Measurements from ENCODE around the gene IFNL1. TPM values are rescaled to one million over a fixed set of nuclear protein-coding genes. Genes with fewer than 3 reads are reported as not detected.
"Not testable (repeated sequence)": the region's sequence is repeated elsewhere in the genome, so short reads cannot be mapped to it uniquely, and the experiment has no call there.

Gene IFNL1
- total RNA-seq, 2 experiments from 2014 or later = 0.38 to 0.43 TPM

DNA sequence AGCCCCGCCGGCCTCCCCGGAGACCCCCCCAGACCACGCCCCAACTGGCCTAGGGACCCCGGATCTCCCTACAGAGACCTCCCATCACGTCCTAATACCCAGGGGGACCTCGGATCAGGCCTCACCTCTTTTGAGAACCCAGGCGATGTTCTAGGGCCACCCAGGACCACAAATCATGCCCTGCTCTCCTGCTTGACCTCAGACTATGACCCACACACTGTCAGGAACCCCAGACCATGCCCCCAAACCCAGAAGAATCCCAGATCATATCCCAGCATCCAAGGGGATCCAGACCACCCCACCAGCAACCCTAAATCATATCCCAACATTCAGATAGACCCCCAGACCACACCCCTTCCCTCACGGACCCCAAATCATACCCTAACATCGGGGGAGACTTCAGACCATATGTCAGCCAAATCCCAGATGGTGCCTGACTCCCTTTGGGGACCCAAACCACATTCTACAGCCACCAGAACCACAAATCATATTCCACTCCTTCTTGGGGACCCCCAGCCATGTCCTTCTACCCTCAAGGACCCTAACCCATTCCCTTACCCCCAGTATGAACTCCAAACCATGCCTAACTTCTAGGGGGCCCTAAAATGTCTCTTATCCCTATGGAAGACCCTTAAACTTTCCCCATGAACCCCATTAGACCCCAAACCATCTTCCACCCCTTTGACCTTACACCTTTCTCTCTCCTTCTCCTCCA, 25.1 kb downstream of the IFNL1 start:
- H3K9me3 Mint-ChIP-seq = no peaks in the 10 kb centered on the region
- H3K4me3 Mint-ChIP-seq = peak overlapping the region; percentile 67
- H3K36me3 Mint-ChIP-seq (ENCODE audit: low read depth) = peaks cover 15% of the 10 kb centered on the region
- no peak for DNase-seq
- peaks cover 25% of the 10 kb centered on the region for H3K4me1 Mint-ChIP-seq
- POLR2A ChIA-PET = interaction anchor here (1.1 kb wide), 1 partner anchor 71 kb away, joined by 5 read pairs; no protein-coding TSS in a partner anchor
- no peak overlapping the region for H3K27ac Mint-ChIP-seq
- peaks cover 16% of the 10 kb centered on the region for H3K27me3 Mint-ChIP-seq
- CTCF ChIA-PET = no interaction called here

DNA sequence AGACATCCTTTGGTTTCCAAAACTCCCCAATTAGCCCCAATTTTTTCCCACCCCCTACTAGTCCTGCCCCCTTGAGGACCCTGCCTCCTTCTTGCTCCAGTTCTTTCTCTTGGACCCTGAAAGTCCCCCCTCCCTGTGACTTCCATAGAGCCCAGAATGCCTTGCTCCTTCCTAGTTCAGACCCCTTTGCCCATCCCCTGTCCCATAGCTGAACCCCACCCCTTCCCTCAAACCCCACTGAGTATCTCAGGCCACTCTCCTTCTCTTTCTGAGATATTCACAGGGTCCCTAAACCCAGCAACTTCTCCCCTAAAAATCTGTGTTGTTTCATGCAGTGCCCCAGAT, 25.6 kb downstream of the IFNL1 start:
- Mint-ChIP-seq H3K4me1 (peaks cover 25% of the 10 kb centered on the region), H3K27ac (no peak overlapping the region), H3K4me3 (peak overlapping the region; percentile 67), H3K9me3 (no peaks in the 10 kb centered on the region), H3K27me3 (peaks cover 16% of the 10 kb centered on the region), H3K36me3 (ENCODE audit: low read depth) (peaks cover 15% of the 10 kb centered on the region)
- DNase-seq = no peak
- POLR2A ChIA-PET = interaction anchor here (1.1 kb wide), 1 partner anchor 70 kb away, joined by 5 read pairs; no protein-coding TSS in a partner anchor
- CTCF ChIA-PET = no interaction called here

DNA sequence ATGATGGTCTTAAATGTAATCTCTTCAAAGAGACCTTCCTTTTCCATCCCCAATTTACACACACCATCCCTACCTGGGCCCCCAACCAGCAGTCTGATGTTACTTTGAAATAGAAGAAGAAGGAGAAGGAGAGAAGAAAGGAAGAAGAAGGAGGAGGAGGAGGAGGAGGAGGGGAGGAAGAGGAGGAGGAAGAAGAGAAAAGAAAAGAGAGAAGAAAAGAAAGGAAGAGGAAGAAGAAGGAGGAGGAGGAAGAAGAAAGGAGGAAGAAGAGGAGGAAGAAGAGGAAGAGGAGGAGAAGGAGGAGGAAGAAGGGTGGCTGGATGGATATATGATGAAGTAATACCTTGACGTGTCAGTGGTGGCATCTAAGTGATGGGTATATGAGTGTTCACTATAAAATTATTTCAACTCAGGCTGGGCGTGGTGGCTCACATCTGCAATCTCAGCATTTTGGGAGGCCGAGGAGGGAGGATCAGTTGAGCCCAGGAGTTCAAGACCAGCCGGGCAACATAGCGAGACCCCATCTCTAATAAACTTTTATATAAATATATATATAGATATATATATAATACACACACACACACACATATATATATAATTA, 28.1 kb downstream of the IFNL1 start:
- peaks cover 10% of the 10 kb centered on the region for H3K27me3 Mint-ChIP-seq
- peaks cover 27% of the 10 kb centered on the region for H3K36me3 Mint-ChIP-seq (ENCODE audit: low read depth)
- ChIA-PET CTCF (no interaction called here), POLR2A (interaction anchor here (1.0 kb wide), 1 partner anchor 18 kb away, joined by 3 read pairs; the partner anchor contains the start of gene SAMD4B)
- no peak overlapping the region for H3K27ac Mint-ChIP-seq
- H3K4me1 Mint-ChIP-seq = peaks cover 38% of the 10 kb centered on the region
- H3K4me3 Mint-ChIP-seq = no peak overlapping the region
- H3K9me3 Mint-ChIP-seq = no peaks in the 10 kb centered on the region
- DNase-seq = no peak

DNA sequence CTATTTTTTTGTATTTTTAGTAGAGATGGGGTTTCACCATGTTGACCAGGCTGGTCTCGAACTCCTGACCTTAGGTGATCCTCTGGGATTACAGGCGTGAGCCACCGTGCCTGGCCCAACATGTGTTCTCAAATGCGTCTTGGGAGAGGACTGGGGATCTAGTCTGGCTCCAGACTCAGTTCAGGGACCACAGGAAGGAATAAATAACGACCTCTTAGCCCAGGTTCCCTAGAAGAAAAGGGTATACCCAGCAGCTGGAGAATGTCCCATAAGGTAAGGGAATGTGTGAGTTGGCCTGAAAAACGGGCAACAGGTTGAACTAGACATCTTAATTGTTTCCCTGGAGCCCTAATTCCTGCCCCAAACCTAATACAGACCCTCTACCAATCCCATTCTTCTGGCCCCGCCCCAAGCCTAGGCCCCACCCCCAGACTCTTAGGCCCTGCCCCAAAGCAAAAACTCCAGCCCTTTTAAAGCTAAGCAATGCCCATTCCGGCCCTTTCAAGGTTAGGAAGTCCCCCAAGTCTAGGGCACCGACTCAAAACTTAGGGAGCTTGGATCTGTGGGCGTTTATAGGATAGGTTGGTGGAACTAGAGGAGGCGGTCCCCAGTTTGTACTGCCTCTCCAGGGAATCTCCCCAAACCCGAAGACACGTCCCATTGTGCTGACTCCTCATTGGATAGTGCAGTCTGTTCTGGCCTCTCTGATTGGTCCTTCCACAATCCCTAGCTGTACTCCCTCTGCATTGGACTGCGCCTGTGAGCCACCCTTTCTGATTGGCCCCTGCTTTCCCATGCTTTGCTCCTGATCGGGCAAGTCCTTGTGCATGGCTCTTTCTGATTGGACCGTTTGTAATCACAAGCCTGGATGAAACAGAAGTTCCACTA, 29.8 kb downstream of the IFNL1 start:
- no peaks in the 10 kb centered on the region for H3K9me3 Mint-ChIP-seq
- ChIA-PET CTCF (interaction anchor here (0.9 to 3.1 kb wide), 5 partner anchors 8 to 204 kb away, joined by 3 to 18 read pairs (median 5); partner anchors contain the start of genes GMFG and SAMD4B), POLR2A (interaction anchor here (0.8 to 0.9 kb wide), 2 partner anchors 11 to 65 kb away, joined by 3 read pairs; partner anchors contain the start of genes MED29 and PAF1)
- H3K4me3 Mint-ChIP-seq = no peak overlapping the region
- H3K27me3 Mint-ChIP-seq = peaks cover 7% of the 10 kb centered on the region
- H3K27ac Mint-ChIP-seq = no peak overlapping the region
- peaks cover 41% of the 10 kb centered on the region for H3K4me1 Mint-ChIP-seq
- H3K36me3 Mint-ChIP-seq (ENCODE audit: low read depth) = peaks cover 35% of the 10 kb centered on the region
- no peak for DNase-seq

DNA sequence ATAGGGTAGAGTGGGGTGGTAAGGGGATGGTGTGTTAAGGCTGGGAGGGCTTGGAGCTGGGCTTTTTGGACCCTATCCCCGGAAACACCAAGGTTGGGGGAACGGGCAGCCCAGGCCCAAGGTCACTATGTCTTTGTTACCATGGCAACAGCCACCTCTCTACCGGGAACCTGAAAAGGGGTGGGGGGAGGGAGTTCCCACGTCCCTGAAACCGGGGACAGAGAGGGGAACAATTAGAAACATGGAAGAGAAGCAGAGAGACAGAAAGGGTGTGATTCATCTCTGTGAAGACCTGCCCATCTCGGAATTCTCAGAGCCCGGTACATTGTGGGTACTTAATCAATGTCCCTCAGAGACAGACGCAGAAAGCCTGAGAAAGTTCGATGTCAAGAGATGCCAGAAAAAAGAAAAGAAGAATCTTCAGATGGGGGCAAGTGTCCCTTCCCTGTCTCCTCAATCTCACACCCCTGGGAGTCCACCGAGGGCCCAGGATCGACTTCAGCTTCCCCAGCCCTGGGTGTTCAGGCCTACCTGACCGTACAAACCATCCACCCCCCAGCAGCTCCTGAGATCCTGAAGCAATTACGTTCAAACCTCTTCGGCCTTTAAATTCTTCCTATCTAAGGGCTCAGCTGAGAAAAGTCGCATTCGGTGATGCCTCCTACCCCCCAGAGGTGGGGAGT, 31.3 kb downstream of the IFNL1 start:
- ChIA-PET CTCF (interaction anchor here (0.6 to 3.1 kb wide), 10 partner anchors 8 to 1026 kb away, joined by 3 to 18 read pairs (median 5); partner anchors contain the start of genes GMFG and SAMD4B), POLR2A (interaction anchor here (0.5 to 1.1 kb wide), 3 partner anchors 8 to 925 kb away, joined by 3 to 4 read pairs (median 3); partner anchors contain the start of genes FAM98C, GMFG and RPS16)
- H3K4me3 Mint-ChIP-seq = no peak overlapping the region
- H3K4me1 Mint-ChIP-seq = peaks cover 38% of the 10 kb centered on the region
- H3K27ac Mint-ChIP-seq = peak overlapping the region; percentile 6
- H3K27me3 Mint-ChIP-seq = no peaks in the 10 kb centered on the region
- no peak for DNase-seq
- peaks cover 36% of the 10 kb centered on the region for H3K36me3 Mint-ChIP-seq (ENCODE audit: low read depth)
- no peaks in the 10 kb centered on the region for H3K9me3 Mint-ChIP-seq

DNA sequence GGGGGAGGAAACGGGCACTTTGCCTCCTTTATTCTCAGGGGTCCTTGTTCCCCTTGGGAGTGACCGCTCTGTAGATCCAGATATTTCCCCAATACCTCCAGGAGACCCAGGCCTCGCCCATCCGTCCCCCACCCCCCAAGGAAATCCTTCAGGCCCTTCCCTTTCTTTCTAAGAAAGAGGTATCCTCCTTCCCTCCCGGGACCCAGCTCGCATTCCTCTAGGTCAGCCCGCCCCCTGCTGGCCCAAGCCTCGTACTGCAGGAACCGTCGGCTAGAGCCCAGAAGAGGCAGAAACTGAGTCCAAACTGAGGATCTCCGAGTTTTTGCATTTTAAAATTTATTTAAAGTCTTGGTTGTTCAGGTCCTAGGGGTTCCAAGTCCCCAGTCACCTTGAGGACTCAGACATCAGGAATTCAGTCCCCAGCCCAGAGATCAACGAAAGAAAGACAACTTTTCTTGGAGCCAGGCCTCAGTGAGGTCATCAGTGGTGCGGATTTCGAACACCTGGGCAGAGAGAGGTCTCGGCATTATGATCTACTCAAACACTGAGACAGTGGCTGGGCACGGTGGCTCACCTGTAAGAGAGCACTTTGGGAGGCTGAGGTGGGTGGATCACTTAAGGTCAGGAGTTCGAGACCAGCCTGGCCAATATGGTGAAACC, 32.0 kb downstream of the IFNL1 start:
- ChIA-PET CTCF (interaction anchor here (0.9 to 3.1 kb wide), 7 partner anchors 8 to 366 kb away, joined by 3 to 18 read pairs (median 5); partner anchors contain the start of gene GMFG), POLR2A (interaction anchor here (0.7 to 1.1 kb wide), 2 partner anchors 8 to 107 kb away, joined by 3 to 4 read pairs; partner anchors contain the start of genes GMFG and RPS16)
- H3K4me1 Mint-ChIP-seq = peaks cover 41% of the 10 kb centered on the region
- H3K36me3 Mint-ChIP-seq (ENCODE audit: low read depth) = peaks cover 42% of the 10 kb centered on the region
- DNase-seq = peak; percentile 82
- no peaks in the 10 kb centered on the region for H3K27me3 Mint-ChIP-seq
- no peaks in the 10 kb centered on the region for H3K9me3 Mint-ChIP-seq
- peak overlapping the region; percentile 22 for H3K27ac Mint-ChIP-seq
- H3K4me3 Mint-ChIP-seq = no peak overlapping the region

DNA sequence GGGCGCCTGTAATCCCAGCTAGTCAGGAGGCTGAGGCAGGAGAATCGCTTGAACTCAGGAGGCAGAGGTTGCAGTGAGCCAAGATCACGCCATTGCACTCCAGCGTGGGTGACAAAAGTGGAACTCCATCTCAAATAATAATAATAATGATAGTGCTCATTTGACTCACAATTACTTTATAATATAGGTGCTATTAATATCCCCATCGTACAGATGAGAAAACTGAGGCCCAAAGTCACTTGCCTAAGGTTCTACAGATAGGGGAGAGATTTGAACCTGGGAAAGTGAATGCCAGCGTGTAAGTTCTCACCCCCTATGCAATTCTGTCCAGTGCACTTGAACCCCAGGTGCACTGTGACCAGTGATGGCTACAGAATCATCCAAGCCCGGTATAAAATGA, 33.7 kb downstream of the IFNL1 start:
- no peak for DNase-seq
- CTCF ChIA-PET = interaction anchor here (0.5 kb wide), 1 partner anchor 111 kb away, joined by 3 read pairs; no protein-coding TSS in a partner anchor
- no peak overlapping the region for H3K4me3 Mint-ChIP-seq
- peaks cover 51% of the 10 kb centered on the region for H3K4me1 Mint-ChIP-seq
- no peaks in the 10 kb centered on the region for H3K27me3 Mint-ChIP-seq
- no peaks in the 10 kb centered on the region for H3K9me3 Mint-ChIP-seq
- H3K27ac Mint-ChIP-seq = no peak overlapping the region
- POLR2A ChIA-PET = no interaction called here
- H3K36me3 Mint-ChIP-seq (ENCODE audit: low read depth) = peaks cover 52% of the 10 kb centered on the region

DNA sequence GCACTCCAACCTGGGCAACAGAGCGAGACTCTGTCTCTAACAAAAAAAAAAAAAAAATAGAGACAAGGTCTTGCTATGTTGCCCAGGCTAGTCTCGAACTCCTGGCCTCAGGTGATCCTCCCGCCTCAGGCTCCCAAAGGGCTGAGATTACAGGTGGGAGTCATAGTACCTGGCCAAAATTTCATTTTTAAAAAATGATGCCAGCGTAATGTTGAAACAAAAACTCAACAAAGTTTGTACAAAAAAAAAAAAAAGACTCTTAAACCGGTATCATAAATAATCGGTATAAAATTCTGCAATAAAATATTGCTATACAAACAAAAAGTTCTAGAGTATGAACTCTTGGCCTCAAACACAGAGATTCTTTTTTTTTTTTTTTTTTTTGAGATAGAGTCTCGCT, 36.1 kb downstream of the IFNL1 start:
- peaks cover 67% of the 10 kb centered on the region for H3K4me1 Mint-ChIP-seq
- POLR2A ChIA-PET = interaction anchor here (0.7 kb wide), 1 partner anchor 220 kb away, joined by 3 read pairs; no protein-coding TSS in a partner anchor

DNA sequence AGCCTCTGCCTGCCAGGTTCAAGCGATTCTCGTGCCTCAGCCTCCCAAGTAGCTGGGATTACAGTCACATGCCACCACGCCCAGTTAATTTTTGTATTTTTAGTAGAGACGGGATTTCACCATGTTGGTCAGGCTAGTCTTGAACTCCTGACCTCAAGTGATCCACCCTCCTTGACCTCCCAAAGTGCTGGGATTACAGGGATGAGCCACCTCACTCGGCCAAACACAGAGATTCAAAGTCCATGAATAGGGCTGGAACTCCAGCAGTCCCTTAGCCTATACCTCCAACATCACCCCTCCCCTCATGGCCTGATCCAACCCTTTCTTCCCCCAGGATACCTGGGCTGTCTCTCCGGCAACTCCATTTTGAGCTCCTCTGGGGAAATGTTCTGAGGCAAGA, 36.5 kb downstream of the IFNL1 start:
- DNase-seq, POLR2A ChIA-PET, H3K27me3 Mint-ChIP-seq, CTCF ChIA-PET, H3K9me3 Mint-ChIP-seq: not testable (repeated sequence)
- Mint-ChIP-seq H3K36me3 (ENCODE audit: low read depth) (peaks cover 53% of the 10 kb centered on the region), H3K4me1 (peaks cover 69% of the 10 kb centered on the region), H3K27ac (peak overlapping the region; percentile 63), H3K4me3 (peak overlapping the region; percentile 32)

More for the DNA sequence above, 36.1 kb downstream of the IFNL1 start:
- Mint-ChIP-seq H3K9me3 (no peaks in the 10 kb centered on the region), H3K27me3 (no peaks in the 10 kb centered on the region), H3K27ac (no peak overlapping the region), H3K36me3 (ENCODE audit: low read depth) (peaks cover 54% of the 10 kb centered on the region), H3K4me3 (no peak overlapping the region)
- CTCF ChIA-PET = no interaction called here
- no peak for DNase-seq

DNA sequence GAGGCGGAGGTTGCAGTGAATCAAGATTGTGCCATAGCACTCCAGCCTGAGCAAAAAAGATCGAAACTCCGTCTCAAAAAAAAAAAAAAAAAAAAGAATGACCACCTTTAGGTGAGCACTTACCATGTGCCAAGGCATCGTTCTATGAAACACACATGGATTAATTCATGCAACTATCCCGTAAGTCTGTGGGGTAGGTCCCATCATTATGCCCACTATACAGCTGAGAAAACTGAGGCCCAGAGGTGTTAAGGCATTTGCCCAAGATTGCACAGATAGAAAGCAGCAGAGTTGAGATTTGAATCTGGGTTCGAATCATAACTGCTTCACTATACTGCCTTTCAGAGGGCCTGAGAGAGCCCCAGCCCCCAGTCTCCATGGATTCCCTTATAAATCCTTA, 37.3 kb downstream of the IFNL1 start:
- DNase-seq = no peak
- Mint-ChIP-seq H3K4me1 (peaks cover 68% of the 10 kb centered on the region), H3K4me3 (peak overlapping the region; percentile 61), H3K9me3 (no peaks in the 10 kb centered on the region), H3K36me3 (ENCODE audit: low read depth) (peaks cover 47% of the 10 kb centered on the region), H3K27me3 (no peaks in the 10 kb centered on the region), H3K27ac (peak overlapping the region; percentile 51)
- ChIA-PET POLR2A (interaction anchor here (3.3 to 4.1 kb wide), 2 partner anchors 57 to 65 kb away, joined by 25 to 27 read pairs; partner anchors contain the start of genes MED29 and PAF1), CTCF (interaction anchor here (0.7 to 1.4 kb wide), 2 partner anchors 8 to 21 kb away, joined by 3 to 4 read pairs; no protein-coding TSS in a partner anchor)

DNA sequence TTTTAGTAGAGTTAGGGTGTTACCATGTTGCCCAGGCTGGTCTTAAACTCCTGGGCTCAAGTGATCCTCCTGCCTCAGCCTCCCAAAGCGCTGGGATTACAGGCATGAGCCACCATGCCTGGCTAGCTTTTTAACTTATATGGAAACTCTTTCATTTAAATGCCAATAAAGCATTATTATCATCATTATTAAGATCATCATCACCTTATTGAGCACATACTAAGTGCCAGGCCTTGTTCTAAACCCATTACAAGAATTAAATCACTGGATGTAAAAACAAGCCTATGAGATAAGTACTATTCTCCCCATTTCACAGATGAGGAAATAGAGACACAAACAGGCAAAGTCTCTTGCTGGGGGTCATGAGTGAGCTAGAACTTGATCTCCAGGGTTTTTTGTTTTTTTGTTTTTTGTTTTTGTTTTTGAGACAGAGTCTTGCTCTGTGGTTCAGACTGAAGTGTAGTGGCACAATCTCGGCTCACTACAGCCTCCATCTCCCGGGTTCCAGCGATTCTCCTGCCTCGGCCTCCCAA, 38.3 kb downstream of the IFNL1 start:
- H3K27ac Mint-ChIP-seq = peak overlapping the region; percentile 97
- DNase-seq = no peak
- no peaks in the 10 kb centered on the region for H3K27me3 Mint-ChIP-seq
- POLR2A ChIA-PET = interaction anchor here (1.3 to 4.1 kb wide), 8 partner anchors 11 to 213 kb away, joined by 3 to 27 read pairs (median 16); partner anchors contain the start of genes MED29, PAF1 and PLEKHG2
- H3K9me3 Mint-ChIP-seq = no peaks in the 10 kb centered on the region
- H3K36me3 Mint-ChIP-seq (ENCODE audit: low read depth) = peaks cover 39% of the 10 kb centered on the region
- H3K4me3 Mint-ChIP-seq = peak overlapping the region; percentile 98
- H3K4me1 Mint-ChIP-seq = peaks cover 60% of the 10 kb centered on the region
- CTCF ChIA-PET = interaction anchor here (0.6 to 2.4 kb wide), 7 partner anchors 9 to 569 kb away, joined by 3 to 6 read pairs (median 4); partner anchors contain the start of genes MED29, PAF1 and RPS16
